Ovary (tissue), 3 donors: ENCODE results near the gene SKAP2.

Source experiments
- POLR2A ChIP-seq: fragments of 450-650 bp; IDR thresholded peaks from one replicate; pipeline ENCODE4 v1.6.1; 2017; ENCODE audit warnings: antibody characterized with exemption, mild to moderate bottlenecking, moderate library complexity
- TF ChIP-seq, protein P1 (sequence below), 3 donors: fragments of 450-650 bp in 2 of 3; fragments of 200-600 bp in 1 of 3; IDR thresholded peaks; one replicate each; pipeline versions ENCODE4 v1.5.1 to v1.8.0; 2016 to 2022; ENCODE audit warnings: antibody characterized with exemption in 3 of 3, mild to moderate bottlenecking in 1 of 3
- donor health status: DM: no; HTN: no; CAD: no.

DNA sequence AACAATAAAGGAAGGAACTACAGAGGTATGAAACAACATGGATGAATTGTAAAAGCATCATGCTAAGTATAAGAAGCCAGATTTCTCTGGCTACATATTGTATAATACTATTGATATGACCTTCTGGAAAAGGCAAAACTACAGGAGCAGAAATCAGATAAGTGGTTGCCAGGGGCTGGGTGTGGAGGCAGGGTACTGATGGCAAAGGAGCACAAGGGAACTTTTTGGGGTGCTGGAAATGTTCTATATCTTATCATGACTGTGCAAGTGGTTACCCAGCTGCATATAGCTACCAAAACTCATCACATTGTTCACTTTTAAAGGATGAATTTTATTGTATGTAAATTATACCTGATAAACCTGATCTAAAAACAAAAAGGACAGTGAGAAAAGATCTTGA lies 72.4 kb downstream of the SKAP2 start:
- TF ChIP-seq POLR2A = no peak
- TF ChIP-seq, protein P1, sequence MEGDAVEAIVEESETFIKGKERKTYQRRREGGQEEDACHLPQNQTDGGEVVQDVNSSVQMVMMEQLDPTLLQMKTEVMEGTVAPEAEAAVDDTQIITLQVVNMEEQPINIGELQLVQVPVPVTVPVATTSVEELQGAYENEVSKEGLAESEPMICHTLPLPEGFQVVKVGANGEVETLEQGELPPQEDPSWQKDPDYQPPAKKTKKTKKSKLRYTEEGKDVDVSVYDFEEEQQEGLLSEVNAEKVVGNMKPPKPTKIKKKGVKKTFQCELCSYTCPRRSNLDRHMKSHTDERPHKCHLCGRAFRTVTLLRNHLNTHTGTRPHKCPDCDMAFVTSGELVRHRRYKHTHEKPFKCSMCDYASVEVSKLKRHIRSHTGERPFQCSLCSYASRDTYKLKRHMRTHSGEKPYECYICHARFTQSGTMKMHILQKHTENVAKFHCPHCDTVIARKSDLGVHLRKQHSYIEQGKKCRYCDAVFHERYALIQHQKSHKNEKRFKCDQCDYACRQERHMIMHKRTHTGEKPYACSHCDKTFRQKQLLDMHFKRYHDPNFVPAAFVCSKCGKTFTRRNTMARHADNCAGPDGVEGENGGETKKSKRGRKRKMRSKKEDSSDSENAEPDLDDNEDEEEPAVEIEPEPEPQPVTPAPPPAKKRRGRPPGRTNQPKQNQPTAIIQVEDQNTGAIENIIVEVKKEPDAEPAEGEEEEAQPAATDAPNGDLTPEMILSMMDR (IDR thresholded peaks at IDR 0.05) = no peak
